HG03442 (cell line): ENCODE data around the gene TBXAS1.

Source experiments
- ATAC-seq: cut with Tn5 transposase; IDR thresholded peaks from one replicate; pipeline ENCODE4 v1.9.1; 2021; ENCODE audit warnings: mild to moderate bottlenecking, moderate library complexity; ENCODE audit not compliant: unreplicated experiment

Gene TBXAS1

DNA sequence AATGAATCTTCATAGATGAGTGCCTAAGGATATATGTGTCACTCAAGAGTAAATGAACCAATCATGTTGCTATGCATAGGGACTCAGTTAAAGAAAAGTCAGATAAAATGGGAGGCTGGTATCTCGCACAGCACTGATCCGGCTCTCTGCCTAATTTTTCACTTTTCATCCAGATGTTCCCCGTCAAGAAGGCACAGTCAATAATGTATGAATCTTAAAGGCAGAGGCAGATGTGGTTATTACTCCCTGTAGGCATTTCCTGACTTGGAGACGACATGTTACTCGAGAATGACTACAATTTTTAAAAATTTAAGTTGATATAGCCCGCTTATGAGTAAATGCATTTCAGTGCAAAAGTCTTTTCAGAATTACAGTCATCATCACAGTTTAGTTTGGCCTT is 113.6 kb downstream of the TBXAS1 start:
- ATAC-seq = no peak

DNA sequence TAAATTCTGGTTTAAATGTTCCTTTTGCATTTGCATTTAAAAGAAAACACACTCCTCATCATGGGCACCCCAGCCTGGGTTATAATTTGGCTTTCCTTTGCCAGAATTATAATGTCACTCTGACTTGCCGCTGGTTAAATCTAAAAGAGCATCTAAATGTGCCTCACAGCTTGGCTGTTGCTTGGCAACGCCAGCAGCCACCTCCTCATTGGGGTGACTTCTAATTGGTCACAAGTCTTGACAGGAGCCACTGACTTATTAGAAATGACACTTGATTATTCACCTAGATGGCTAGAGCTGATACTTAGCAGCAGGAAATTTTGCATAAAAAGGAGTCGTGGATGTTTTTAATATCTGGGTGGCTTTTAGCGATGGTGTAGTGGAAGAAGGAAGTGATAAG is 114.3 kb downstream of the TBXAS1 start:
- no peak for ATAC-seq

DNA sequence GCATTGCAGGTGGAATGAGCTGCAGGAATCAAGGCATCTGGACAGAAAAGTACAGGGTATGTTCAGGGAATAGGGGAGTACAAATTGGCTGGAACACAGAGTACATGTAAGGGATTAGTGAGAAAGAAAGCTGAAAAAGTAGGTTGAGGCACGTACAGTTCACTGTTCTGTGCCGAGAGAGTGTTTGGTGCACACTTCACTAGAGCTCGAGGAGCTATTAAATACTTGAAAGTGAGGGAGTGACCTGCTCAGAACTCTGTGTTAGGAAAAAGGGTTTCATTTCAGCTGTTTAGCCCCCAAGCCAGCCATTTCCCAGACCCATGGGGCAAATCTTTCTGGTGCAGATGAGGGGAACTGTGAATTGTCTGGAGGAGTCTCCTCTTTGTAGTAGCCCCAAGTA is 115.2 kb downstream of the TBXAS1 start:
- no peak for ATAC-seq

DNA sequence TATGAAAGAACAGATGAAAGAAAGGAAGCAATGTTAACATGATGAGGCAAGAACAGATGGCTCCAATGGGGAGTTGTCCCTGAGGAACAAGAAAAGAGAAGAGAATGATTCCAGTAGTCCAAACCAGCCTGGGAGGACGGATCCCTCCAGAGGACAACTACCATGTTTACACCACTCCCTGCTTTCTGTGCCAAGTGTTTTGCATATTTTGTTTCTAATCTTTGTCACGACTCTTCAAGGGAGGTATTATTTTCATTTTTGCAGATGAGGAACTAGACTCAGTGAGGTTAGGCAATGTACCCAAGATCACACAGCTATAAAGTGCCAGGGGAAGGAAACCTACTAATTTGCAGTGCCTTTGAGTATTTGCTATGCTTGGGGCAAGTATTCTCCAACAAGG is 117.5 kb downstream of the TBXAS1 start:
- no peak for ATAC-seq

DNA sequence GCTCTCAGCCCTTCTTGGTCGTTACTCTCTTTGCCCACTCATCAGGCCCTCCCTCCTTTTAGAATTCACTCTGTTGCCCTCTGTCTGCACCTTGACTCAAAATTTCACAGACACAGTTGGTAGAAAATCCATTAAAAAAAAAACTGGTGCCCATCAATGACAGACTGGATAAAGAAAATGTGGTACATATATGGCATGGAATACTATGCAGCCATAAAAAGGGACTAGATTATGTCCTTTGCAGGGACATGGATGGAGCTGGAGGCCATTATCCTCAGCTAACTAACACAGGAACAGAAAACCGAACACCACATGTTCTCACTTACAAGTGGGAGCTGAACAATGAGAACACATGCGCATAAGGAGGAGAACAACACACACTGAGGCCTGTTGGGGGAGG is 118.0 kb downstream of the TBXAS1 start:
- no peak for ATAC-seq

DNA sequence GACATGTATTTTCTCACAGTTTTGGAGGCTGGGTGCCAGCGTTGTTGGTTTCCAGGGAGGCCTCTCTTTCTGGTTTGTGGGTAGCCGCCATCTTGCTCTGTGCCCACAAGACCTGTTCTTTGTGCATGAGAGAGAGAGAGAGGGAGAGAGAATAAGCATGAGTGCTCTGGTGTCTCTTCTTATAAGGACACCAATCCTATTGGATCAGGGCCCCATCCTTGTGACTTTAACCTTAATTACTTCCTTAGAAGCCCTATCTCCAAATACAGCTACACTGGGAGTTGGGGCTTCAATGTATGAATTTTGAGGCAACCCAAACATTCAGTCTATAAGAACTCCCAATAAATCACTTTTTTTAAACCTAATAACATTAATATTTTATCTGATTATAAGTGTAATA is 119.1 kb downstream of the TBXAS1 start:
- ATAC-seq = no peak

DNA sequence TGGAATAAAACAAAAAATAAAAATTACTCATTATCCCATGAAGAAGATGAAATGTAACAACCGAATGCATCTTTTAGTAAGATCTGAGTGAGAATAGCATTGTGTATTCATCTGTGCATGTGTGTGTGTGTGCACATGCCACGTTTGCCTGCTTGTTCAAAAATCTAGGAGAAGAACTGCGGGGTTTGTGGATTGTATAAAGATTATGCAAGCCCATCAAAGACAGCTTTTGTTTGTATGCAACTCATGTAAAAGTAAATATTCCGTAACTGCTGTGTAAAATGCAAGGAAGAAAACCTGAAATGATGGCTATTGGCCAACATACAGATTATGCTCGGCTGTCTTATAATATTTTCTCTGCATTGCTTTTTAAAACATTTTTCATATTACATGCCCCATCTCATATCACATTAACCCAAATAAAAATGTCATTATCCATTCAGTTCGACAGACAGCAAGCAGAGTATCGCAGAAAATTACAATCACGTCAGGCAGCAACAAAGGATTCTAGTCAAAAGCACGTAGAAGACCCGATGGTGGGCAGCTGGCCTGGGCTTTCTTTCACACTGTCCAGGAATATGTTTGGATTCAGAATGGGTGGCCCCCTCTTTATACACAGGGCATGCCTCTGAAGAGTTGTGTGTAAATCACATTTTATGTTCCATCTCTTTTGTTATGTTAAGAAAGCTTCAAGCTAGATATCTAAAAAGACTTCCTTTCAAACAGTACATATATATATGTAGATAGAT is 119.7 kb downstream of the TBXAS1 start:
- no peak for ATAC-seq

DNA sequence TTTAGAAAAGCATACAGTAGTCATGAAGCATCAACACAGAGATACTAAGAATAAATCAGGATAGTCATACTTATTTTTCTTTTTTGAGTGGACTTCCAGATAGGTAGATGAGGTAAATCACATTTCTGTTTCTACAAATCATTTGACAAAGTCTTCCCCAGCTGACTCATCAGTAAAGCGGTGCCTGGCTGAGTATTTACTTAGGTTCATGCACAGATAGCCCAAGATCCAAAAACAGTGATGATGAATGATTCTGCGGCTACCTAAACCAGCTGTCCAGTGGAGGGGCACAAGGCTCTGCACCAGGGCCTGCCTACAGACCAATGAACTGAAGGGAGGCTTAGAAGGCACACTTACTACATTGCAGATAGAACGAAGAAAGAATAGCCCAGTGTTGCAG is 120.6 kb downstream of the TBXAS1 start:
- ATAC-seq = no peak

DNA sequence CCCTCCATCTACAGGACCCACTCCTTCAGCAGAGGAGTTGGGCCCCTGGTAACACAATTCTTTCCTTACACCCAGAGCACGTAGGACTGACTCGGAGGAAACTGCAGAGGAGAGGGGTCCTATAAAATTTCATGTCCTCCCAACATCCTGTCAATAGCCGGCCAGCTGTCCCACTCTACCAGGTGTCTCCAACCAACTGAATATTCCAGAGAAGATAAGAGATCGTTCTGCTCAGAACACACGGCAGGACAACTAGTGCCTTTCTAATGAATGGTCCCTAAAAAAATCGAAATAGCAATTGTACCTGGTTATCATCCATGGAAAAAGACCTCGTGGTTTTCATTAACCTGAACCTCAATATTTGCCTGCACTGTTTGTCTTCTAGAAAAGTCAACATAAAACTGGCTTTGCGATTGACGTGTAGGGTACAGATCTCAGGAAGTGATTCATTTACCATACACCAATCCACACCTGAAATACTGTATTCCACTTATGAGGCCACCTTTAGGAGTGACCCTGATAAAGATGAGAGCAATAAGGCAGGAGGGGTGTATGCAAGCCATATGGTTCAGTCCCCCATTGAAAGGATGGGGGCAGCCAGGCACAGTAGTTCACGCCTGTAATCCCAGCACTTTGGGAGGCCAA is 121.9 kb downstream of the TBXAS1 start:
- no peak for ATAC-seq

DNA sequence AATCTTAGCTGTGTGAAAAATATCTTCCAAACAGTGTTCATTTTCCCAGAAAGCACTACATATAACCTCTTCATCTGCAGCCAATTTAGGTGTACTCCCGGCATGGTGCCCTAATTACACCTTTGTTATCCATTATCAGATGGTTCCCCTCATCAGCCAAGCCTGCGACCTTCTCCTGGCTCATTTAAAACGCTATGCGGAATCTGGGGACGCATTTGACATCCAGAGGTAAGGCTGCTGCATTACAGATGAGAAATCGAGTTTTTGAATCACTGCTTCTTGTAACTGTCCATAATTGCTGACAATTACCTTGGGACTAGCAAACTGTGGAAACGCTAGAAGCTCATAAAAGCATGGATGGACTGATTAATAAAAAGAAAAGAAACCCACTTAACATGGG is 124.2 kb downstream of the TBXAS1 start:
- ATAC-seq = no peak

DNA sequence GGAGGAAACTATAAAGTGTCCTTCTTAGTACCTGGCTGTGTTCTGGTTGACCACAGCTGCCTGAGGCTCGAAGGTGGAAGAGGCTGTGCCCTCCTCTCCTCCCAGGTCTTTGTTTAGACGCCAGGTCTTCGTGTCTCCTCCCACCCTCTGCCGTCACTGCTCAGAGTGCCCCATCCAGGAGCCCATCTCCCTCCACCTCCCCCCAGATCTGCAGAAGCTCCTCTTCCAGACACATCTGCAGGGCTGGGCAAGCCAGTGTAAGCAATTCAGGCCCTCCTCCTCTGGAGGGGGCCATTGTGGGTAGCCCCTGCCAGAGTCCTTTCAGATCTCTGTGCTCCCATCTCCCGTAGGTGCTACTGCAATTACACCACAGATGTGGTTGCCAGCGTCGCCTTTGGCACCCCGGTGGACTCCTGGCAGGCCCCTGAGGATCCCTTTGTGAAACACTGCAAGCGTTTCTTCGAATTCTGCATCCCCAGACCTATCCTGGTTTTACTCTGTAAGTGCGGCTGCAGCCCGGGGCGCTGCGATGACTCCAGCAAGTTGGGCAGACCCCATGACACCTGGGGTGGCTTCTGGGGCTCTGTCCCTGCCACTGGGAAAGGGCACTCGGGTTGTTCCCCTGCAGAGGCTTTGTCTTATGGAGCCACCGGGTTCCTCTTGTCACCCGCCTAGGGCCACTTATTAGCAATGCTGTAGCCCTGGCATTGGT is 126.2 kb downstream of the TBXAS1 start:
- no peak for ATAC-seq

DNA sequence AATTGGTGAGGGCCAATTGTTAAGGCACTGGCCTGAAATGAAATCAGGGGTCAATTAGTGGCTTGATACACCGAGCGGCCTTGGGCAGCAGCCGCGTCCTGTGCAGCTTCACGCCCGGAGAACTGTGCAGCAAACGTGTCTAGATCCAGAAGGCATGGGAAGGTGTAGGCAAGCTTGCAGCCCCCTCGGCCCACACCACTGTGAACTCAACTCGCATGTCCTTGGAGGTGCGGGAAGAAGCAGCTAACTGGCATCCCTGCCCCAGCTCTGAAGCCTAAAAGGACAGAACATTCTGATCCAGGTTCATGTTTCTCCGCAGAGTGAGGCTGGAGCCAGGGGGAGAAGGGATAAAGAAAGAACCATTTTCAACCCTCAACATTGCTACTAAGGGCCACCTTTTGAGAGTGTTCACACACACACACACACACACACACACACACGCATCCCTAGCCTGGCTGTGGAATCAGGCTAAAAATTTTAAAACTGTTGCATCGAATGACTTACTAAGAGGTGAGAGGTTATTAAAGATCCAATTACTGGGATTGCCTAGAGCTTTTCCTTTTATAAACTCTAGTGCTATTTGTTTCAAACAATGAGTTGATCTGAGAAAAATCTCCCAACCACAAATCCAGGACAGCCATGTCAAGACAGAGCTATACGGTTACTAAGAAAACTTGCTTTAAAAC is 129.7 kb downstream of the TBXAS1 start:
- ATAC-seq = no peak

DNA sequence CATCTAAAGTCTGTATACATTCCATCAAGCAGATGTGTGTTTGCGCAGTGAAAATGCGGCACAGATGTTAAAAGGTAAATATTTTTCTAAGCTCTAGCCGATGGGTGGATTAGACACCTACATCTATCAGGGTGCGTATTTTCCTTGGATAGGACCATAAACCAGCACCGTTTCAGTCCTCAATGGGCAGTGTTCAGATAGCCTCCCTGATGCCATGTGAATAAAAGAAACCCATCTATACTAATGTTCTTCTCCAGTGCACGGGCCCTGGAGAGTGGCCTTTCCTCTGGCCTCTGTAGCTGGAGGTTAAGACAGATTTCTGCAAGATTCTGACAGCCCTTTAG is 130.2 kb downstream of the TBXAS1 start:
- ATAC-seq = no peak

DNA sequence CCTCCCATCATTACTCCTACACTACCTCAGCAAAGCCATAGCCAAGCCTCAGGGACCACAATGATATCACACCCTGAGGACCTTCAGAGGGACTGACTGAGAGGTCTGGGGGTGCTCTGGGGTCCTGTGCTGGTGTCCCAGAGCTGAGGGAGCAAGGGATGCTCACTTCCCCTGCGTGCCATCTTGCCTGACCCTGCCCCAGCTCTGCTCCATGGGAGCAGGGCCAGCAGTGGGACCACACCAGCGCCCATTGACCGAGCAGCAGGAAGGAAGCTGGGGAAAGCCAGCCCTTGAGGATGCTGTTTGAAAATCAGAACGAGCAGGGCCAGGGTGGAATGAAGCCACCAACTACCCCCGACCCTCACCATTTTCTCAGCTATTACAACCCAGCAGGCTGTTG is 130.7 kb downstream of the TBXAS1 start:
- no peak for ATAC-seq

DNA sequence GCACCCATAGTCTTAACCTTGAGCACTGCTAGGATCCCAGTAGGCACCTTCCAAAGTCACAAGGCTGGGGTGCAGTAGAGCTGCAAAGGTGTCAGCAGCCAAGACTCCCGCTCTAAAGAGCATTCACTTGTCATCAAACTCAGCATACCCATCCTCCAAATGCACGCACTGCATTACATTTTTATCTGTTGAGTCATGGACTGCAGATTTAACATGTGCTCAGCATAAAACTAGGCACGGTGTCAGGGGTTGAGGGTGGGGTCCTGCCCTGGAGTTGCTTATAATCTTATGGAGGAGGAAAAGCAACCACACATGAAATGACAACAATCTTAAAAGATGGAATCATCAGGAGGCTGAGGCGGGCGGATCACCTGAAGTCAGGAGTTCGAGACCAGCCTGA is 131.1 kb downstream of the TBXAS1 start:
- no peak for ATAC-seq

DNA sequence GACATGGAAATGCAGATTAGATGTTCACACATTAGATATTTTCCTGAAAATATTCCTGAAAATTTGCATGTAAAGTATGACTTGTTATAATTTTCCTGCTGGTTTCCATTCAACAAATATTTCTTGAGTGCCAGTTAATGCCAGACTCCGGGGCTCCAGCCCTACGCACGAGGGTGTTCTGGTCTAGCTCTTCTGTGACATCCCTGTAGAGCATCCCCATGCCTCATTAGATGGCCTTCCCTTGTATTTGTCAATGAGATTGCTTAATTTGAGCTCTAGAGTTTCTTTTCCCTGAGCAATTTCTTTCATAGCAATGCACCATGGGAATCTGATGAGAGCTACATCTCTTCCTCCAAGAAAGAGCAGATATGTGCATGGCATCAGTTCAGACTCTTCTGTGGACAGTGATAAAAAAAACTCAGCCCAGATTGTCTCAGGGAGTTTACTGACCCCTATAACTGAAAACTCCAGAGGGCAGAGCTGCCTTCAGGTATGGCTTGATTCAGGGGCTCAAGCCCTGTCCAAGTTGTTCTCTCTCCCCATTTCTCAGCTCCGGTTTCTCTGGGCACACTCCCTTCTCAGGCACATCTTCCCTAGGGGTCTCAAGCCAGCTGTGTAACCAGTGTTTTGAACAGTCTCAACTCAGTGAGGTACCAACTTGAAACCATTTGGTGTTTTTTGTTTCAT is 137.0 kb downstream of the TBXAS1 start:
- no peak for ATAC-seq

DNA sequence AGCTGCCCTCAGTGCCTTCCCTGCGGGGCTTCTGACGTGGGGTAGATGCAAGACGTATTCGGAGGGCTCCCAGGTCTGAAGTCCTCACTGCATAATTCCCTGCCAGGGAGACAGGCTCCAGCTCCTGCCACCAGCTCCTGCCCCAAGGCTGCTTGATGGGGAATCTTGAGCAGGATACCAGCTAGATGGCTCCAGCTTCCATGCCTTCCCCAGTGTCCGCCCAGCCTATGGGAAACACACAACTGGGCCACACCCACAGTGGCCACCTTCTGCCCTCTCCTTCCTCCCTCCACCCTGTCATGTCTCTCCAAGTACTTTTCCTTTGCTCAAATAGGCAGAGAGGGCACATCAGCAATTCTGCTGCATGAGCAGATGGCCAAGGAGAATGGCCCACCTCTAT is 137.9 kb downstream of the TBXAS1 start:
- ATAC-seq = no peak

DNA sequence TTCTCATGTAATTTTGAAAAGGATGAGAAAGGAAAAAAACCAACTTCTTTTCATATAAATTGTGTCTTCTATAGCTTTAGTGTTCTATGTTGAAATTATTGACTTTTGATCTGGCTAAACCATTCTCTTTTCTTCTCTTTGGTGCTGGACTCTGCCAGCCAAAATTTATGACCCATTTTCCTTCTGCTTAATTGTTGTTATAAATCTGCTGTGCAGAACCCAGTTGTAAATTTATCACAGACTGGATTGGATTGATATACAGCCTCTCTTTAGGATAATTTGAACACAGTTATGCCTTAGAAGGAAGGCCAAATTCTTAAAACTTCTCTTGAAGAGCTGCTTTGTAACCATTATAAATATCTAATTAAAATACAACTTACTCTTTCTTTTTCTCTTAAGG is 139.9 kb downstream of the TBXAS1 start:
- no peak for ATAC-seq

DNA sequence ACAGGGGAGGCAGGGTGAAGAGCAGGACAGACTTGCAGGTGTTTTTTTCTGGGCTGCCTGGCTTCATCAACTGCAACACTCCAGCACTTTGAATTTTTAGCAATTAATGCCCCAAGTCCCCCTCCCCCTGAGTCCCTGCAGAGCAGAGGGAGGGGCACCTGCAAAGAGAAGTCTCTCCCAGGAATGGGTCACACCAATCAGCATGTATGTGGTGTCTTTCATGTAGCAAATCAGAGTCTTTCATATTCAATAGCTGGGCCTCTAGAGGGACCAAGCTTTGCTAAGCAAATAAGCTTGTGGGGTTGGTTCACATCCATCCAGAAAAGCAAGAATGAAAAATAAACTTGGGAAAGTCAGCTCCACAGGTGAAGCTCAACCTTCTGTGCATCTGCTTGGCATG is 143.0 kb downstream of the TBXAS1 start:
- ATAC-seq = no peak

DNA sequence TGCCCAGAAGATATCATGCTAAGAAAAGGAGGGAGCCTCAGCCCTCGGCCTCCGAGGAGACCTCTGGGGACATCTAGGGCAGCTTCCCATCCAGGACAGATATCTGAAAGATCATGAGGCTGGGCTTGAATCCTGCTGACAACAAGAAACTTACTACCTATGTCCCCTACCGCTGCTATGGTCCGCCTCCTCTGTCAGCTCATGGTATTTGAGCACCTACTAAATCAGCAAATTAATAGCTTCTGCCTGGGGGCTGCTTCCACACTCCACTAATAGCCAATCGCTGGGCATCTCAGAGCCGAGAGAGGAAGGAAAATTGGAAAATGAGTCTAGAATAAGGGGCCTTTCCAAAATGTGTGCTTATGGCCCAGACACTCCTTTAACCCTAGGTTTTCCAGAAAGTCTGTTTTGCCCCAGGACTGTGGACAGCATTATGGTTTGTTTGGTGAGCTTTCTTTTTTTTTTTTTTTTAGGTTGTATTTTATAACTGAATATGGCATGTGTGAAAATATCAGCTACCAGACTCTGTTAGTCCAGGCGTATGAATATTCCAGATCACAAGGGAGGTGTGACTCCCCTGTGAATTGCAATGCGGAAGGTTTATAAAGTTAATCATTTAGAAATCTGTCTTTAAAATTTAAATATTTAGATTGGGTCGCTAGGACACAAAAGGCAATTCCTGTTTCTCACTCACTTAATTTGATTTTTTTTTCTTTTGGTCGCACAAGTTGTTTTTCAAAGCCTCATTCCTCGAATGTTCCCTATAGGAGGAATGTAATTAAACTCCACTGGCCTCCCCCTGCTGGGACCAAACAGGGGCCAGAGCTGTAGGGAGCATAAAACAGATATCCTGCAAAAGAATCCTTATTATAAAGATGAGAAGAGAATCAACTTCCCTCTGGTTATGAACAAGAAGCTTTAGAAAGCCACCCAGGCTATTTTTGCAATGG is 144.3 kb downstream of the TBXAS1 start:
- ATAC-seq = no peak
